GM18858 (cell line): ENCODE results near the gene NDST3.
"Not testable (repeated sequence)": the region's sequence is repeated elsewhere in the genome, so short reads cannot be mapped to it uniquely, and the experiment has no call there.

ENCODE experiments used
- ATAC-seq: cut with Tn5 transposase; IDR thresholded peaks from one replicate; pipeline ENCODE4 v1.9.1; 2021; ENCODE audit not compliant: unreplicated experiment

The NDST3 gene

GRCh38 chr4:118296729-118297128 lies 262.4 kb downstream of the NDST3 start:
- ATAC-seq, result no peak

- not testable (repeated sequence) for ATAC-seq
Observed at GRCh38 chr4:118299619-118300018, 265.3 kb downstream of the NDST3 start.

GRCh38 chr4:118307643-118308042 lies 273.4 kb downstream of the NDST3 start:
- no peak for ATAC-seq
